ENCODE measurements around the gene GNAS. TPM values are rescaled to one million over a fixed set of nuclear protein-coding genes. Genes with fewer than 3 reads are reported as not detected.

Gene GNAS
- total RNA-seq, 3 donors from 2014 or later = 448 to 714 (median 570) TPM

DNA sequence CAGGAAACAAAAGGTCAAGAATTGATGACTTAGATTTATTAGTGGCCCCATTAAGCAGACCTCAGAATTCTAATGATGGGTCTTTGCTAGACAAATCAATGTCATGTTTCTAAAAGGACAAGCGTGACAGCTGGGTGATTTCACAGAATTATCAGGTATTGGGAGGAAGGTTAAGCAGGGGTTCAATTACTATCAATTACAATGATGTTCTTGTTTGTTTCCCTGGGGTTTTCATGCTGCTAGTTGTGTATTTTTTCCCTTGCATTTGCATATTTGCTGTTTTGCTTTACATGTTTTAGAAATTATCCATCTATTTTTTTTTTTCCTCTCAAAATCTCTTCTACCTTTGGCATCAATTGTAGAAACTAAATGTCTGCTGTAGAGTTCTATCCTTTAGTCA, 27.9 kb downstream of the GNAS start:
- Histone ChIP-seq H3K4me1 (no peaks in the 10 kb centered on the region), H3K4me3 (no peak overlapping the region), H3K36me3 (no peaks in the 10 kb centered on the region), H3K27ac (no peak overlapping the region), H3K9me3 (no peaks in the 10 kb centered on the region), H3K27me3 (no peaks in the 10 kb centered on the region)
- TF ChIP-seq POLR2AphosphoS5 (IDR thresholded peaks at IDR 0.05) (no peak), POLR2A (IDR thresholded peaks at IDR 0.05) (no peak), CTCF (IDR thresholded peaks at IDR 0.05) (no peak)
- intact Hi-C loops (cut with DNase I; ENCODE audit: low total_unique reads) = no loop called here
- no peak for DNase-seq (ENCODE audit: low spot score in 2 of 2)

- H3K36me3 ChIP-seq = no peaks in the 10 kb centered on the region
- H3K4me1 ChIP-seq = no peaks in the 10 kb centered on the region
- TF ChIP-seq CTCF (IDR thresholded peaks at IDR 0.05) (no peak), POLR2AphosphoS5 (IDR thresholded peaks at IDR 0.05) (no peak), POLR2A (IDR thresholded peaks at IDR 0.05) (no peak)
- no peaks in the 10 kb centered on the region for H3K27me3 ChIP-seq
- DNase-seq (ENCODE audit: low spot score in 2 of 2) = no peak
- intact Hi-C loops (cut with DNase I; ENCODE audit: low total_unique reads) = no loop called here
- no peak overlapping the region for H3K27ac ChIP-seq
- H3K9me3 ChIP-seq = no peaks in the 10 kb centered on the region
- H3K4me3 ChIP-seq = no peak overlapping the region
Measured at GRCh38 chr20:58880994-58881752, 28.7 kb downstream of the GNAS start.

DNA sequence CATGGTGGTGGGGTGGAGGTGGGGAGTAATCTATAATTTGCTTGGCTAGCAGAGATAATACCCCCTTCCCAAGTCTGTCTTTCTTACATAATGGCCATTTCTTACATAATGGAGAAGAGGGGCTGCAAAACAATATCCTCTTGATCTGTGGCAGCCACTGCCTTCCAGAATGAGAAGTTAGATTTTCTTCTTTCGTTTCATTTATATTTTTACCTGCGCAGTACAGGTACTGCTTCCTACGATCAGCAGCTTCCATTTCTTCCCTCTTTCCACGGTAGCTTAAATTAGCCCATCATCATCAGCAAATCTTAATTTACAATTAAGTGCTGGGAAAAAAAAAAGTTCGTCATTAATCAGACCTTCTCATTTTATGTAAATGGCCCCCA, 30.2 kb downstream of the GNAS start:
- Histone ChIP-seq H3K4me3 (no peak overlapping the region), H3K27ac (no peak overlapping the region), H3K4me1 (no peaks in the 10 kb centered on the region), H3K27me3 (no peaks in the 10 kb centered on the region), H3K9me3 (no peaks in the 10 kb centered on the region), H3K36me3 (no peaks in the 10 kb centered on the region)
- intact Hi-C loops (cut with DNase I; ENCODE audit: low total_unique reads) = no loop called here
- DNase-seq (ENCODE audit: low spot score in 2 of 2) = no peak
- no peak for TF ChIP-seq POLR2AphosphoS5 (IDR thresholded peaks at IDR 0.05)
- no peak for TF ChIP-seq POLR2A (IDR thresholded peaks at IDR 0.05)
- TF ChIP-seq CTCF (IDR thresholded peaks at IDR 0.05) = no peak

DNA sequence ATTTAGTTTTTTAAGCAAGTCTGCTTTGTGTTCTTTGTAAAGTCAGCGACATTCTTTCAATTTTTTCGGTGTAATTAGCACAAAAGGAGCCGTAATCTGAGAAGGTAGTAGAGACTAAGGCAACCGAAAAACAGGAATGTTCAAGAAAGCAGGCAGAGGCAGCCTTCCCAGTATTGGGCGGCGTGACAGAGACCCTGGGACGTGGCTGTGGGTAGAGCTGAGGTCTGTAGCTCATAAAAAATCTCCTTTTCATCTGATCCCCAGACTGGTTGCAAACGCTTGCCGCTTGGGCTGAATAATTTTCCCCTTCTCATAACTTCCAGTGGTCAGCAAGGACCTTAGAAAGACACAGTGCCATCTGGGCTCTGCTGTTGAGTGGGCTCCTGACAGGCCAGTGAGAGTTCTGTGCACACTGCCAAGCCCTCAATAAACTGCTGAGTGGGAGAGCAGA, 30.8 kb downstream of the GNAS start:
- DNase-seq (ENCODE audit: low spot score in 2 of 2) = no peak
- Histone ChIP-seq H3K27ac (no peak overlapping the region), H3K4me3 (no peak overlapping the region)

More for the DNA sequence above, 30.8 kb downstream of the GNAS start:
- no peaks in the 10 kb centered on the region for H3K36me3 ChIP-seq
- H3K4me1 ChIP-seq = no peaks in the 10 kb centered on the region
- no peaks in the 10 kb centered on the region for H3K9me3 ChIP-seq
- H3K27me3 ChIP-seq = no peaks in the 10 kb centered on the region
- TF ChIP-seq CTCF (IDR thresholded peaks at IDR 0.05) (no peak), POLR2AphosphoS5 (IDR thresholded peaks at IDR 0.05) (no peak), POLR2A (IDR thresholded peaks at IDR 0.05) (no peak)
- intact Hi-C loops (cut with DNase I; ENCODE audit: low total_unique reads) = no loop called here
